ENCODE measurements around the gene PRDM7. TPM values are rescaled to one million over a fixed set of nuclear protein-coding genes. Genes with fewer than 3 reads are reported as not detected.
A peak's percentile ranks its signal among the peaks of the same experiment; 100 is the strongest.
"Not testable (repeated sequence)": the region's sequence is repeated elsewhere in the genome, so short reads cannot be mapped to it uniquely, and the experiment has no call there.

Gene PRDM7
- total RNA-seq: not detected

GRCh38 chr16:90077240-90077756 is at the start of gene PRDM7:
Gene PRDM7 (minus strand): TSS chr16:90077331. CDS start chr16:90075910, 1,421 bp downstream.
- H3K27me3 ChIP-seq: no peaks in the 10 kb centered on the region
- peaks cover 0 to 18% (median 0%) of the 10 kb centered on the region in 3 donors for H3K4me1 ChIP-seq
- H3K9me3 ChIP-seq: no peaks in the 10 kb centered on the region
- H3K27ac ChIP-seq: peak within 1 kb of the TSS in 3 of 4 donors; percentile 75 to 80 (median 78)
- peak; percentile 96 for ATAC-seq
- 33% methylated on average over 1 of the region's 32 CpGs; no CpG with 5 or more reads in 1 of the 2 donors for WGBS, 2 donors (ENCODE audit: low coverage in 1 of 2)
- no peaks in the 10 kb centered on the region for H3K36me3 ChIP-seq
- H3K4me3 ChIP-seq: peak within 1 kb of the TSS; percentile 19 to 50
- peak; percentile 29 for TF ChIP-seq POLR2AphosphoS5 (IDR thresholded peaks at IDR 0.05)
- no peak for TF ChIP-seq POLR2A (IDR thresholded peaks at IDR 0.05)
- TF ChIP-seq EP300 (IDR thresholded peaks at IDR 0.05): no peak
- TF ChIP-seq CTCF (IDR thresholded peaks at IDR 0.05): peak in 1 of 4 experiments; percentile 6

GRCh38 chr16:90121846-90122245 is 44.7 kb upstream of the PRDM7 start:
- 67% methylated on average over 1 of the region's 4 CpGs; no CpG with 5 or more reads in 1 of the 2 donors for WGBS, 2 donors (ENCODE audit: low coverage in 1 of 2)
- not testable (repeated sequence) for H3K4me3 ChIP-seq

GRCh38 chr16:90107617-90108016 is 30.5 kb upstream of the PRDM7 start:
- H3K27ac ChIP-seq, H3K4me1 ChIP-seq, H3K9me3 ChIP-seq, H3K36me3 ChIP-seq, ATAC-seq, H3K4me3 ChIP-seq: not testable (repeated sequence)
- peaks cover 13% of the 10 kb centered on the region for H3K27me3 ChIP-seq
- no CpG with 5 or more reads among the region's 6 CpGs for whole genome bisulfite sequencing, 2 donors (ENCODE audit: low coverage in 1 of 2)

More at GRCh38 chr16:90121846-90122245, 44.7 kb upstream of the PRDM7 start:
- not testable (repeated sequence) for ATAC-seq, H3K36me3 ChIP-seq, H3K27ac ChIP-seq, H3K4me1 ChIP-seq, H3K27me3 ChIP-seq, H3K9me3 ChIP-seq

- H3K36me3 ChIP-seq, H3K9me3 ChIP-seq, H3K27ac ChIP-seq, H3K4me1 ChIP-seq, H3K4me3 ChIP-seq, ATAC-seq: not testable (repeated sequence)
- H3K27me3 ChIP-seq: peaks cover 13% of the 10 kb centered on the region
- WGBS, 2 donors (ENCODE audit: low coverage in 1 of 2): 94% methylated on average over 8 of the region's 13 CpGs; no CpG with 5 or more reads in 1 of the 2 donors
These were observed 29.9 kb upstream of the PRDM7 start for GRCh38 chr16:90107060-90107459.

- not testable (repeated sequence) for H3K36me3 ChIP-seq, H3K4me3 ChIP-seq, H3K9me3 ChIP-seq, ATAC-seq, H3K4me1 ChIP-seq, H3K27ac ChIP-seq
- peak in 1 of 4 experiments; percentile 16 for TF ChIP-seq CTCF (IDR thresholded peaks at IDR 0.05)
- WGBS, 2 donors (ENCODE audit: low coverage in 1 of 2): no CpG with 5 or more reads among the region's 32 CpGs
- peaks cover 13% of the 10 kb centered on the region for H3K27me3 ChIP-seq
These were observed 29.1 kb upstream of the PRDM7 start for GRCh38 chr16:90106271-90106670.

GRCh38 chr16:90104725-90105124 is 27.6 kb upstream of the PRDM7 start:
- H3K27ac ChIP-seq, H3K4me1 ChIP-seq, ATAC-seq, H3K36me3 ChIP-seq, H3K9me3 ChIP-seq, H3K4me3 ChIP-seq: not testable (repeated sequence)
- WGBS, 2 donors (ENCODE audit: low coverage in 1 of 2): 77% methylated on average over 5 of the region's 13 CpGs; no CpG with 5 or more reads in 1 of the 2 donors
- peaks cover 13% of the 10 kb centered on the region for H3K27me3 ChIP-seq

GRCh38 chr16:90102086-90102884 is 25.2 kb upstream of the PRDM7 start:
- H3K36me3 ChIP-seq, H3K4me1 ChIP-seq, H3K9me3 ChIP-seq, H3K4me3 ChIP-seq, ATAC-seq, H3K27ac ChIP-seq: not testable (repeated sequence)
- peaks cover 13% of the 10 kb centered on the region for H3K27me3 ChIP-seq
- WGBS, 2 donors (ENCODE audit: low coverage in 1 of 2): no CpG with 5 or more reads among the region's 12 CpGs

GRCh38 chr16:90101332-90101731 is 24.2 kb upstream of the PRDM7 start:
- H3K4me1 ChIP-seq, H3K4me3 ChIP-seq, ATAC-seq, H3K9me3 ChIP-seq, H3K36me3 ChIP-seq, H3K27ac ChIP-seq: not testable (repeated sequence)
- WGBS, 2 donors (ENCODE audit: low coverage in 1 of 2): 93% methylated on average over 5 of the region's 11 CpGs; no CpG with 5 or more reads in 1 of the 2 donors
- H3K27me3 ChIP-seq: peaks cover 12% of the 10 kb centered on the region

- not testable (repeated sequence) for H3K4me3 ChIP-seq, H3K4me1 ChIP-seq, H3K27me3 ChIP-seq, H3K36me3 ChIP-seq, H3K27ac ChIP-seq, H3K9me3 ChIP-seq
- peak; percentile 42 for ATAC-seq
- WGBS, 2 donors (ENCODE audit: low coverage in 1 of 2): no CpG with 5 or more reads among the region's 4 CpGs
These were observed 23.7 kb upstream of the PRDM7 start for GRCh38 chr16:90100790-90101189.

GRCh38 chr16:90100229-90100628 is 23.1 kb upstream of the PRDM7 start:
- H3K36me3 ChIP-seq, H3K27ac ChIP-seq, H3K4me1 ChIP-seq, H3K9me3 ChIP-seq, ATAC-seq, H3K4me3 ChIP-seq, H3K27me3 ChIP-seq: not testable (repeated sequence)
- WGBS, 2 donors (ENCODE audit: low coverage in 1 of 2): 40 to 57% methylated on average over 1 of the region's 5 CpGs

GRCh38 chr16:90098936-90099335 is 21.8 kb upstream of the PRDM7 start:
- ATAC-seq: peak; percentile 60

More at GRCh38 chr16:90098936-90099335, 21.8 kb upstream of the PRDM7 start:
- not testable (repeated sequence) for H3K9me3 ChIP-seq, H3K4me1 ChIP-seq, H3K4me3 ChIP-seq, H3K27ac ChIP-seq, H3K36me3 ChIP-seq, H3K27me3 ChIP-seq
- 20 to 75% methylated on average over 1 of the region's 5 CpGs for WGBS, 2 donors (ENCODE audit: low coverage in 1 of 2)

Data from gastroesophageal sphincter (tissue), 4 donors.